Measurements from ENCODE around the gene SLC35B2.

The SLC35B2 gene

DNA sequence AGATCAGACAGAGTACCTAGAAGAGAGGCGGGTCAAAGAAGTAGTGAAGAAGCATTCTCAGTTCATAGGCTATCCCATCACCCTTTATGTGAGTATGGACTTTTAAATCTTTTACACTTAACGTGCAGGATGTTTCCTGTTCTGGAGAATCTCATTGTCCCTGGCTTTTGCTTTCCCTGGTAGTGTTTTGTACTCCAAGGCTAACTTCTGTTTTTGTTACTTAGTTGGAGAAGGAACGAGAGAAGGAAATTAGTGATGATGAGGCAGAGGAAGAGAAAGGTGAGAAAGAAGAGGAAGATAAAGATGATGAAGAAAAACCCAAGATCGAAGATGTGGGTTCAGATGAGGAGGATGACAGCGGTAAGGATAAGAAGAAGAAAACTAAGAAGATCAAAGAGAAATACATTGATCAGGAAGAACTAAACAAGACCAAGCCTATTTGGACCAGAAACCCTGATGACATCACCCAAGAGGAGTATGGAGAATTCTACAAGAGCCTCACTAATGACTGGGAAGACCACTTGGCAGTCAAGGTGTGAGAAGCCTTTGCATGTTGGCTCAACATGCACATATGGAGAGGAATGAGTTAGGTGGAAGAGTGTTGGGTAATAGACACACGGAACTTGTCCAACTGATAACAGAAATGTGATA lies 7.1 kb downstream of the SLC35B2 start:
- ATAC-seq (ENCODE audit: insufficient read depth, low read depth) (no peak), DNase-seq (no peak)
- no peaks in the 10 kb centered on the region for H3K9me3 ChIP-seq (ENCODE audit: insufficient read depth, low read length, severe bottlenecking)
- H3K9ac ChIP-seq (ENCODE audit: low read depth, low read length) = no peak overlapping the region
- peaks cover 51% of the 10 kb centered on the region for H3K79me2 ChIP-seq (ENCODE audit: insufficient read depth, low read length)
- H3K4me2 ChIP-seq (ENCODE audit: insufficient read depth, low read length) = peak overlapping the region; percentile 92; the same call in 1 of the 2 replicates
- H3K27ac ChIP-seq (ENCODE audit: low read length) = no peak overlapping the region
- peaks cover 73% of the 10 kb centered on the region for H4K20me1 ChIP-seq (ENCODE audit: insufficient read depth, low read length)
- H2AFZ ChIP-seq (ENCODE audit: low read depth, low read length) = no peak overlapping the region
- H3K27me3 ChIP-seq (ENCODE audit: insufficient read depth, low read length, poor library complexity) = no peaks in the 10 kb centered on the region
- no peak for TF ChIP-seq EZH2 (IDR thresholded peaks at IDR 0.05; ENCODE audit: borderline replicate concordance, low read depth, low read length, severe bottlenecking)
- TF ChIP-seq, protein P1, sequence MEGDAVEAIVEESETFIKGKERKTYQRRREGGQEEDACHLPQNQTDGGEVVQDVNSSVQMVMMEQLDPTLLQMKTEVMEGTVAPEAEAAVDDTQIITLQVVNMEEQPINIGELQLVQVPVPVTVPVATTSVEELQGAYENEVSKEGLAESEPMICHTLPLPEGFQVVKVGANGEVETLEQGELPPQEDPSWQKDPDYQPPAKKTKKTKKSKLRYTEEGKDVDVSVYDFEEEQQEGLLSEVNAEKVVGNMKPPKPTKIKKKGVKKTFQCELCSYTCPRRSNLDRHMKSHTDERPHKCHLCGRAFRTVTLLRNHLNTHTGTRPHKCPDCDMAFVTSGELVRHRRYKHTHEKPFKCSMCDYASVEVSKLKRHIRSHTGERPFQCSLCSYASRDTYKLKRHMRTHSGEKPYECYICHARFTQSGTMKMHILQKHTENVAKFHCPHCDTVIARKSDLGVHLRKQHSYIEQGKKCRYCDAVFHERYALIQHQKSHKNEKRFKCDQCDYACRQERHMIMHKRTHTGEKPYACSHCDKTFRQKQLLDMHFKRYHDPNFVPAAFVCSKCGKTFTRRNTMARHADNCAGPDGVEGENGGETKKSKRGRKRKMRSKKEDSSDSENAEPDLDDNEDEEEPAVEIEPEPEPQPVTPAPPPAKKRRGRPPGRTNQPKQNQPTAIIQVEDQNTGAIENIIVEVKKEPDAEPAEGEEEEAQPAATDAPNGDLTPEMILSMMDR (IDR thresholded peaks at IDR 0.05; ENCODE audit: borderline replicate concordance, extremely low read depth, low read length, poor library complexity, severe bottlenecking) = no peak
- peaks cover 77% of the 10 kb centered on the region for H3K36me3 ChIP-seq (ENCODE audit: insufficient read depth, low read length)
- peaks cover 66% of the 10 kb centered on the region for H3K4me1 ChIP-seq (ENCODE audit: insufficient read depth, low read length)
- peak overlapping the region in 1 of 2 experiments; percentile 84; a peak in 1 of 4 replicates for H3K4me3 ChIP-seq (ENCODE audit: low read depth in 1 of 2, low read length in 2 of 2)

DNA sequence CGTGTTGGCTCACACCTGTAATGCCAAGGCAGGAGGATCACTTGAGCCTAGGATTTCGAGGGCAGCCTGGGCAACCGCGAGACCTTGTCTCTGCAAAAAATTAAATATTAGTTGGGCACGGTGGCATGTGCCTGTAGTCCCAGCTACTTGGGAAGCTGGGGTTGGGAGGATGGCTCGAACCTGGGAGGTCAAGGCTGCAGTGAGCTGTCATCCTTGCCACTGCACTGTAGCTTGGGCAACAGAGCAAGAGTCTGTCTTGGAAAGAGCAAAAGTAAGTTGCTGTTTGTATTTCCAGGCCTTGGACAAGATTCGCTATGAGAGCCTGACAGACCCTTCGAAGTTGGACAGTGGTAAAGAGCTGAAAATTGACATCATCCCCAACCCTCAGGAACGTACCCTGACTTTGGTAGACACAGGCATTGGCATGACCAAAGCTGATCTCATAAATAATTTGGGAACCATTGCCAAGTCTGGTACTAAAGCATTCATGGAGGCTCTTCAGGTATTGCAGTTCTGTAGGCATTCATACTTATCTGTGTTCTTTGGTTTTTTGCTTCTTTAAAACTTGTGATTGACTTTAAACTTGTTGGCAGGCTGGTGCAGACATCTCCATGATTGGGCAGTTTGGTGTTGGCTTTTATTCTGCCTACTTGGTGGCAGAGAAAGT lies 8.1 kb downstream of the SLC35B2 start:
- no peak overlapping the region for H2AFZ ChIP-seq (ENCODE audit: low read depth, low read length)
- peak overlapping the region; percentile 93 for H3K9ac ChIP-seq (ENCODE audit: low read depth, low read length)
- peak overlapping the region; percentile 92 for H3K4me2 ChIP-seq (ENCODE audit: insufficient read depth, low read length)
- peaks cover 65% of the 10 kb centered on the region for H4K20me1 ChIP-seq (ENCODE audit: insufficient read depth, low read length)
- H3K27ac ChIP-seq (ENCODE audit: low read length) = no peak overlapping the region
- peaks cover 67% of the 10 kb centered on the region for H3K36me3 ChIP-seq (ENCODE audit: insufficient read depth, low read length)
- no peaks in the 10 kb centered on the region for H3K9me3 ChIP-seq (ENCODE audit: insufficient read depth, low read length, severe bottlenecking)
- ATAC-seq (ENCODE audit: insufficient read depth, low read depth) (no peak), DNase-seq (no peak)
- no peak for TF ChIP-seq EZH2 (IDR thresholded peaks at IDR 0.05; ENCODE audit: borderline replicate concordance, low read depth, low read length, severe bottlenecking)
- TF ChIP-seq, protein P1 (IDR thresholded peaks at IDR 0.05; ENCODE audit: borderline replicate concordance, extremely low read depth, low read length, poor library complexity, severe bottlenecking) = no peak
- peak overlapping the region in 1 of 2 experiments; percentile 84; a peak in 1 of 4 replicates for H3K4me3 ChIP-seq (ENCODE audit: low read depth in 1 of 2, low read length in 2 of 2)
- H3K27me3 ChIP-seq (ENCODE audit: insufficient read depth, low read length, poor library complexity) = no peaks in the 10 kb centered on the region
- H3K79me2 ChIP-seq (ENCODE audit: insufficient read depth, low read length) = peaks cover 51% of the 10 kb centered on the region
- peaks cover 56% of the 10 kb centered on the region for H3K4me1 ChIP-seq (ENCODE audit: insufficient read depth, low read length)

DNA sequence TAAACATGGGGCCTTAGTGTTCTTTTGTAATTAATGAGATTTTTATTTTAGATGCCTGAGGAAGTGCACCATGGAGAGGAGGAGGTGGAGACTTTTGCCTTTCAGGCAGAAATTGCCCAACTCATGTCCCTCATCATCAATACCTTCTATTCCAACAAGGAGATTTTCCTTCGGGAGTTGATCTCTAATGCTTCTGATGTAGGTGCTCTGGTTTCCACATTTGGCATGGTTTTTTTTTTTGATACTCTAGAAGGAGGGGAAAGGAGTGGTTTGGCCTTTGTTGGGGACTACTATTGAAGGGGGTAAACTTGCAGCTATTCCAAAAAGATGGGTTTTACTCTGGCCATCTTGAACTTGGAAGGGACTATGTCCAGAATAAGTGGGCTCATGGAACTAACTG lies 8.7 kb downstream of the SLC35B2 start:
- no peak for ATAC-seq (ENCODE audit: insufficient read depth, low read depth)
- peak overlapping the region; percentile 84 to 94; a peak in 3 of 4 replicates for H3K4me3 ChIP-seq (ENCODE audit: low read depth in 1 of 2, low read length in 2 of 2)
- H3K9me3 ChIP-seq (ENCODE audit: insufficient read depth, low read length, severe bottlenecking) = no peaks in the 10 kb centered on the region
- peaks cover 51% of the 10 kb centered on the region for H3K79me2 ChIP-seq (ENCODE audit: insufficient read depth, low read length)
- peaks cover 63% of the 10 kb centered on the region for H4K20me1 ChIP-seq (ENCODE audit: insufficient read depth, low read length)
- DNase-seq = no peak
- peaks cover 61% of the 10 kb centered on the region for H3K36me3 ChIP-seq (ENCODE audit: insufficient read depth, low read length)
- no peaks in the 10 kb centered on the region for H3K27me3 ChIP-seq (ENCODE audit: insufficient read depth, low read length, poor library complexity)
- H3K4me2 ChIP-seq (ENCODE audit: insufficient read depth, low read length) = peak overlapping the region; percentile 92
- peaks cover 55% of the 10 kb centered on the region for H3K4me1 ChIP-seq (ENCODE audit: insufficient read depth, low read length)
- peak overlapping the region; percentile 93 for H3K9ac ChIP-seq (ENCODE audit: low read depth, low read length)
- no peak overlapping the region for H2AFZ ChIP-seq (ENCODE audit: low read depth, low read length)
- peak overlapping the region; percentile 92; the same call in 1 of the 2 replicates for H3K27ac ChIP-seq (ENCODE audit: low read length)
- TF ChIP-seq, protein P1 (IDR thresholded peaks at IDR 0.05; ENCODE audit: borderline replicate concordance, extremely low read depth, low read length, poor library complexity, severe bottlenecking) = no peak
- TF ChIP-seq EZH2 (IDR thresholded peaks at IDR 0.05; ENCODE audit: borderline replicate concordance, low read depth, low read length, severe bottlenecking) = no peak
